Measurements from ENCODE around the gene APLF.

- no peak for TF ChIP-seq CTCF (IDR thresholded peaks at IDR 0.05; ENCODE audit: insufficient read depth, low read length)
- TF ChIP-seq POLR2AphosphoS5 (IDR thresholded peaks at IDR 0.05; ENCODE audit: low read depth), result no peak
- TF ChIP-seq REST (IDR thresholded peaks at IDR 0.05; ENCODE audit: insufficient replicate concordance, low read depth), result no peak
Measured at GRCh38 chr2:68501768-68502167, 34.4 kb downstream of the APLF start.

Data from HL-60 (cell line).